CD4-positive, alpha-beta T cell treated with Interleukin-15 for 4 hours (primary cell): Measurements from ENCODE around the gene MTM1.

ENCODE experiments used
- DNase-seq: peaks from one replicate; pipeline ENCODE4 v3.0.0-alpha.2; 2020; ENCODE audit warnings: low spot score

Gene MTM1

GRCh38 chrX:150605603-150606002 lies 37.2 kb downstream of the MTM1 start:
- no peak for DNase-seq

- DNase-seq, result no peak
Observed at GRCh38 chrX:150607201-150607600, 38.8 kb downstream of the MTM1 start.

- no peak for DNase-seq
Observed at GRCh38 chrX:150610043-150610442, 41.6 kb downstream of the MTM1 start.

GRCh38 chrX:150610446-150610845 lies 42.0 kb downstream of the MTM1 start:
- no peak for DNase-seq

- DNase-seq, result no peak
Observed at GRCh38 chrX:150615356-150615755, 46.9 kb downstream of the MTM1 start.

- DNase-seq, result no peak
Observed at GRCh38 chrX:150616179-150616862, 47.9 kb downstream of the MTM1 start.

- DNase-seq, result no peak
Observed at GRCh38 chrX:150616863-150617198, 48.4 kb downstream of the MTM1 start.

- DNase-seq, result no peak
Observed at GRCh38 chrX:150621652-150622051, 53.2 kb downstream of the MTM1 start.

- DNase-seq, result no peak
Observed at GRCh38 chrX:150623583-150623982, 55.2 kb downstream of the MTM1 start.

GRCh38 chrX:150625097-150625496 lies 56.7 kb downstream of the MTM1 start:
- no peak for DNase-seq

- DNase-seq, result no peak
Observed at GRCh38 chrX:150625875-150626274, 57.5 kb downstream of the MTM1 start.

- no peak for DNase-seq
Observed at GRCh38 chrX:150627957-150628356, 59.5 kb downstream of the MTM1 start.

GRCh38 chrX:150635952-150636351 lies 67.5 kb downstream of the MTM1 start:
- DNase-seq, result peak; percentile 37

GRCh38 chrX:150642423-150642822 lies 74.0 kb downstream of the MTM1 start:
- no peak for DNase-seq

- no peak for DNase-seq
Observed at GRCh38 chrX:150643271-150643670, 74.8 kb downstream of the MTM1 start.

- DNase-seq, result no peak
Observed at GRCh38 chrX:150643958-150644357, 75.5 kb downstream of the MTM1 start.

GRCh38 chrX:150644422-150644821 lies 76.0 kb downstream of the MTM1 start:
- DNase-seq, result no peak

- DNase-seq, result no peak
Observed at GRCh38 chrX:150647331-150647730, 78.9 kb downstream of the MTM1 start.

GRCh38 chrX:150648296-150648940 lies 80.0 kb downstream of the MTM1 start:
- DNase-seq, result no peak

GRCh38 chrX:150649096-150649870 lies 80.9 kb downstream of the MTM1 start:
- peak; percentile 0 for DNase-seq

- DNase-seq, result no peak
Observed at GRCh38 chrX:150651906-150652305, 83.5 kb downstream of the MTM1 start.

GRCh38 chrX:150655788-150656187 lies 87.4 kb downstream of the MTM1 start:
- no peak for DNase-seq

GRCh38 chrX:150663073-150663472 lies 94.7 kb downstream of the MTM1 start:
- DNase-seq, result no peak
